H1 (cell line): ENCODE data around the gene MAJIN. TPM values are rescaled to one million over a fixed set of nuclear protein-coding genes. Genes with fewer than 3 reads are reported as not detected.

Source experiments
- CTCF ChIA-PET: fragments of 300-600 bp; sonication (Branson Sonifier 250); formaldehyde crosslinking; loops from one replicate; lab custom pipeline; 2021; ENCODE audit not compliant: partially characterized antibody; lab: Charles Lee
- POLR2A ChIA-PET: fragments of 300-600 bp; sonication (Branson Sonifier 250); formaldehyde crosslinking; loops from one replicate; lab custom pipeline; 2021; ENCODE audit warnings: inconsistent platforms; ENCODE audit not compliant: partially characterized antibody; lab: Charles Lee
- DNase-seq, 2 experiments: peaks; one replicate each; pipeline versions ENCODE4 v3.0.0 to v3.0.0-alpha.2; 2010 to 2022; ENCODE audit warnings: low spot score in 2 of 2, low read depth in 1 of 2, mixed read lengths in 1 of 2
- FAIRE-seq: peaks from 2 replicates; lab custom pipeline; 2011; peaks lifted over from hg19 to GRCh38; lab: Jason Lieb, UNC
- H2AFZ ChIP-seq: 2 replicates; pipeline ENCODE4 v1.8.1; 2012; ENCODE audit warnings: low read length, inconsistent platforms
- H2AK5ac ChIP-seq: 2 replicates; pipeline ENCODE4 v1.6.1; 2013; ENCODE audit warnings: low read depth, low read length
- H2BK120ac ChIP-seq: replicated peaks from 2 replicates; pipeline ENCODE3; 2013; ENCODE audit warnings: low read depth, low read length, inconsistent platforms
- H2BK12ac ChIP-seq: 2 replicates; pipeline ENCODE4 v1.6.1; 2013; ENCODE audit warnings: low read depth, low read length
- H2BK15ac ChIP-seq: 2 replicates; pipeline ENCODE4 v1.6.1; 2013; ENCODE audit warnings: low read length
- H2BK20ac ChIP-seq: 2 replicates; pipeline ENCODE4 v1.6.1; 2013; ENCODE audit warnings: low read length
- H2BK5ac ChIP-seq: 2 replicates; pipeline ENCODE4 v1.6.1; 2013; ENCODE audit warnings: low read depth, low read length
- H3K14ac ChIP-seq: 2 replicates; pipeline ENCODE4 v1.6.1; 2013; ENCODE audit warnings: inconsistent platforms; ENCODE audit not compliant: insufficient read length
- H3K18ac ChIP-seq: 2 replicates; pipeline ENCODE4 v1.6.1; 2013; ENCODE audit warnings: low read length; ENCODE audit errors: extremely low read depth
- H3K23ac ChIP-seq: 2 replicates; pipeline ENCODE4 v1.6.1; 2013; ENCODE audit warnings: inconsistent platforms; ENCODE audit not compliant: insufficient read length
- H3K23me2 ChIP-seq: 2 replicates; pipeline ENCODE4 v1.6.1; 2013; ENCODE audit warnings: low read depth, low read length
- H3K27ac ChIP-seq: 2 replicates; pipeline ENCODE4 v1.6.1; 2011; ENCODE audit warnings: low read depth, low read length, inconsistent platforms
- H3K27me3 ChIP-seq, 4 experiments: replicated peaks in 1 of 4; 1 replicate in 1 of 4; 2 replicates in 3 of 4; pipeline versions ENCODE4 v1.6.1 to v1.8.1; 2011 to 2013; ENCODE audit warnings: low read length in 3 of 4, mild to moderate bottlenecking in 3 of 4, inconsistent platforms in 2 of 4, mixed read lengths in 2 of 4, moderate library complexity in 1 of 4; ENCODE audit not compliant: control insufficient read depth in 3 of 4, insufficient read depth in 3 of 4; ENCODE audit errors: extremely low read depth in 1 of 4
- H3K36me3 ChIP-seq, 4 experiments: 2 replicates each; pipeline versions ENCODE4 v1.6.1 to v1.8.1; 2011 to 2013; ENCODE audit warnings: mild to moderate bottlenecking in 4 of 4, low read length in 3 of 4, moderate library complexity in 2 of 4, control low read depth in 1 of 4, inconsistent platforms in 1 of 4; ENCODE audit not compliant: insufficient read depth in 4 of 4, control insufficient read depth in 2 of 4
- H3K4ac ChIP-seq: replicated peaks from 2 replicates; pipeline ENCODE3; 2013; ENCODE audit warnings: low read length, low read depth, mixed read lengths, inconsistent platforms; ENCODE audit not compliant: insufficient read length
- H3K4me1 ChIP-seq, 4 experiments: replicated peaks in 1 of 4; 1 replicate in 1 of 4; 2 replicates in 3 of 4; pipeline versions ENCODE4 v1.6.1 to v1.8.1; 2011 to 2013; ENCODE audit warnings: low read length in 3 of 4, inconsistent platforms in 2 of 4, mixed read lengths in 1 of 4; ENCODE audit not compliant: insufficient read depth in 4 of 4, control insufficient read depth in 3 of 4
- H3K4me2 ChIP-seq, 2 experiments: 2 replicates each; pipeline versions ENCODE4 v1.6.1 to v1.8.1; 2011 to 2013; ENCODE audit warnings: low read depth in 2 of 2, low read length in 2 of 2, control low read depth in 1 of 2, inconsistent platforms in 1 of 2, mild to moderate bottlenecking in 1 of 2; ENCODE audit not compliant: insufficient read depth in 1 of 2
- H3K4me3 ChIP-seq, 4 experiments: fragments of 200-600, 300-600 bp in 1 of 4; sonication (generic), shearing (Covaris generic), sonication (Bioruptor Twin) in 1 of 4; 2 replicates each; pipeline versions ENCODE4 v1.5.1 to v1.8.1; 2011 to 2016; ENCODE audit warnings: low read length in 4 of 4, low read depth in 3 of 4, control low read depth in 2 of 4, inconsistent platforms in 2 of 4, mild to moderate bottlenecking in 2 of 4, mixed read lengths in 1 of 4, moderate library complexity in 1 of 4; ENCODE audit not compliant: insufficient read depth in 2 of 4; ENCODE audit errors: extremely low read depth in 1 of 4
- H3K56ac ChIP-seq: replicated peaks from 2 replicates; pipeline ENCODE3; 2013; ENCODE audit warnings: low read depth, mild to moderate bottlenecking, mixed read lengths, low read length, inconsistent platforms; ENCODE audit not compliant: insufficient read length
- H3K79me1 ChIP-seq: 2 replicates; pipeline ENCODE4 v1.6.1; 2013; ENCODE audit warnings: low read depth, low read length, control low read depth
- H3K79me2 ChIP-seq, 2 experiments: 2 replicates each; pipeline versions ENCODE4 v1.6.1 to v1.8.1; 2012 to 2013; ENCODE audit warnings: low read length in 2 of 2, mild to moderate bottlenecking in 2 of 2, inconsistent platforms in 1 of 2; ENCODE audit not compliant: insufficient read depth in 2 of 2, control insufficient read depth in 1 of 2
- H3K9ac ChIP-seq, 4 experiments: replicated peaks in 1 of 4; 1 replicate in 1 of 4; 2 replicates in 3 of 4; pipeline versions ENCODE4 v1.6.1 to v1.8.1; 2011 to 2013; ENCODE audit warnings: low read depth in 3 of 4, low read length in 3 of 4, control low read depth in 2 of 4, mild to moderate bottlenecking in 2 of 4, moderate library complexity in 2 of 4, inconsistent platforms in 1 of 4; ENCODE audit errors: extremely low read depth in 1 of 4
- H3K9me3 ChIP-seq, 2 experiments: 2 replicates each; pipeline versions ENCODE4 v1.6.1 to v1.8.1; 2012 to 2013; ENCODE audit warnings: mild to moderate bottlenecking in 2 of 2, moderate library complexity in 2 of 2, control low read depth in 1 of 2, inconsistent platforms in 1 of 2, low read depth in 1 of 2, low read length in 1 of 2, mixed read lengths in 1 of 2; ENCODE audit not compliant: insufficient read depth in 2 of 2
- H4K20me1 ChIP-seq, 2 experiments: replicated peaks in 1 of 2; 2 replicates each; pipeline versions ENCODE3 to v1.8.1; 2011 to 2013; ENCODE audit warnings: inconsistent platforms in 2 of 2, low read length in 2 of 2, mild to moderate bottlenecking in 1 of 2; ENCODE audit not compliant: insufficient read depth in 2 of 2, control insufficient read depth in 1 of 2
- H4K5ac ChIP-seq: 2 replicates; pipeline ENCODE4 v1.6.1; 2013; ENCODE audit warnings: low read length, low read depth, mixed read lengths, inconsistent platforms; ENCODE audit not compliant: insufficient read length
- H4K8ac ChIP-seq: 2 replicates; pipeline ENCODE4 v1.8.0; 2013; ENCODE audit warnings: mild to moderate bottlenecking, moderate library complexity, low read length, inconsistent platforms; ENCODE audit not compliant: insufficient read depth; ENCODE audit errors: extremely low read depth
- H4K91ac ChIP-seq: replicated peaks from 2 replicates; pipeline ENCODE3; 2013; ENCODE audit warnings: low read length, mixed read lengths, inconsistent platforms; ENCODE audit not compliant: insufficient read length
- BRCA1 ChIP-seq: IDR thresholded peaks from 2 replicates; pipeline ENCODE4 v1.6.1; 2012; ENCODE audit warnings: low read depth, low read length, improper control_type of control experiment
- CEBPB ChIP-seq: IDR thresholded peaks from 2 replicates; pipeline ENCODE4 v1.6.1; 2012; ENCODE audit warnings: low read depth, low read length
- CHD1 ChIP-seq: IDR thresholded peaks from 2 replicates; pipeline ENCODE4 v1.6.1; 2012; ENCODE audit warnings: low read depth, low read length, improper control_type of control experiment
- CTBP2 ChIP-seq: IDR thresholded peaks from 2 replicates; pipeline ENCODE4 v1.7.0; 2011; ENCODE audit warnings: borderline replicate concordance, mild to moderate bottlenecking, moderate library complexity, mixed read lengths, low read length; ENCODE audit not compliant: insufficient read depth, insufficient read length
- JUND ChIP-seq: IDR thresholded peaks from 2 replicates; pipeline ENCODE4 v1.6.1; 2011; ENCODE audit warnings: mild to moderate bottlenecking, improper control_type of control experiment, low read length
- MAFK ChIP-seq: IDR thresholded peaks from 2 replicates; pipeline ENCODE4 v1.6.1; 2012; ENCODE audit warnings: low read depth, mild to moderate bottlenecking, improper control_type of control experiment, low read length
- SIN3A ChIP-seq, 2 experiments: IDR thresholded peaks in 1 of 2; conservative IDR thresholded peaks in 1 of 2; 2 replicates each; pipeline ENCODE4 v1.6.1; 2011 to 2012; ENCODE audit warnings: low read length in 2 of 2, improper control_type of control experiment in 1 of 2, low read depth in 1 of 2, mild to moderate bottlenecking in 1 of 2
- TAF7 ChIP-seq: optimal IDR thresholded peaks from 2 replicates; pipeline ENCODE3; 2011; ENCODE audit warnings: low read depth, mild to moderate bottlenecking, inconsistent platforms, low read length, moderate library complexity, borderline replicate concordance
- WGBS, 2 experiments: shearing (Covaris generic) in 1 of 2; methylation state at CpG; one replicate each; pipeline versions ENCODE4 v1.1.6 to v1.1.7; 2013 to 2015; ENCODE audit warnings: low lambda C conversion rate in 2 of 2, mixed read lengths in 2 of 2, inconsistent platforms in 1 of 2, low coverage in 1 of 2, missing lambda C conversion rate in 1 of 2; ENCODE audit not compliant: insufficient replicate concordance in 2 of 2, insufficient coverage in 1 of 2, insufficient read length in 1 of 2; ENCODE audit errors: extremely low coverage in 1 of 2, missing lambda C conversion rate in 1 of 2; 5-methylcytosine and 5-hydroxymethylcytosine counted together
- polyA plus RNA-seq, 7 experiments: library from polyadenylated mRNA; depleted of rRNA in 3 of 7; stranded (reverse) in 5 of 7; unstranded in 2 of 7; fragments of >200 nt in 5 of 7; fragments of 200-250 nt in 2 of 7; gene quantifications; 1 replicate in 5 of 7; 2 replicates in 1 of 7; 4 replicates in 1 of 7; pipeline versions ENCODE4 v1.2.1 to v1.2.3, GENCODE V29; 2011 to 2013; ENCODE audit warnings: missing spikeins in 2 of 7, mixed read lengths in 2 of 7
- total RNA-seq: library from RNA; stranded (reverse); fragmentation: NEBNext Ultra II Directional; extraction: Animal tissue kit (Norgen Biotek cat#: 25700); gene quantifications from 2 replicates; pipeline ENCODE4 v1.2.1, GENCODE V29; 2021
- TF ChIP-seq, protein P1 (sequence below): IDR thresholded peaks from 2 replicates; pipeline ENCODE4 v1.6.1; 2012; ENCODE audit warnings: low read length, inconsistent platforms

MAJIN gene
- total and polyA plus RNA-seq, 2 of the 8 experiments (the other 6 are each of a cell fraction or from before 2014, with no cell fraction given) = not detected

DNA sequence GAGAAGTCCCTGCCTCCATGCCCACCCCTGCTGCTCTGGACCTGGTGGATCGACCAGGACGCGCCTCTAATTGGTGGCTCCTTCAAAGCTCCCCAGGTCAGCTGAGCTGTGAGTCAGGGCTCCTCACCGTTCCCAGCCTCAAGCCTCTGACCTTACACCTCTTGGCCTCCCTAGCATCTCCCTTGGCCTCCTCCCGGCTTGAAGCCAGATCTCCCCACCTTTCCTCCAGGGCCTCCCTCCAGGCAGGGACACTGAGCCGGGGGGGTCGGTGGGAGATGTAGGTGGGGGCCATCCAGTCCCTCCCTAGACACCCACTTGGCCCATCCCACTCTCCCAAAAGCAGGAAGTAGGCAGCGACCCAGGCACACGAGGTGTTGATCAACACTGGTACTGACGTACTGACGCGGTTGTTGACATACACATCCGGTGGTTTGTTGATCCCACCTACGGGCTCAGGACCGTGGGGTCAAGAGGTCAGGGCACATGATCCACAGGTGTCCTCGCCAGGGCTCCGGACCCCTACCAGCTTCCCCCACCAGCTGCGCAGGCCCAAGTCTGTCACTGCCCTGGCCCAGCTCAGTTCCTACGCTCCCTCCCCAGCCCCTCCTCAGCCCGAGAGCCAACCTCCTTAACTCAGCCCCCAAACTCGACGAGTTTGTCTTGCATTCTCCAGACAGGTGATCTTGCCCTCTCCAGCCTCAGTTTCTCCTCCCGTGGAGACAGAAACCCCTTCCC lies 55.7 kb downstream of the MAJIN start:
- Histone ChIP-seq H4K20me1 (peaks cover 0 to 2% of the 10 kb centered on the region in 2 experiments), H3K4me2 (peak overlapping the region; percentile 88 to 98), H2BK120ac (no peak overlapping the region), H2AFZ (no peak overlapping the region), H3K79me1 (0 out of 2 replicates have a peak, but pooled peaks cover 3% of the 10 kb centered on the region), H3K36me3 (peaks cover 3 to 5% (median 4%) of the 10 kb centered on the region in 4 experiments; a peak in 5 of 8 replicates), H3K9ac (peak overlapping the region in 3 of 4 experiments; percentile 82 to 90 (median 88); a peak in 6 of 7 replicates), H3K4ac (no peak overlapping the region), H3K4me1 (peaks cover 0 to 11% (median 4%) of the 10 kb centered on the region in 4 experiments; a peak in 5 of 7 replicates), H2BK5ac (peak overlapping the region; percentile 20; the same call in 1 of the 2 replicates), H4K5ac (no peak overlapping the region), H3K27ac (peak overlapping the region; percentile 45), H3K56ac (no peak overlapping the region), H3K4me3 (peak overlapping the region; percentile 74 to 97 (median 93)), H3K18ac (no peak overlapping the region), H2BK20ac (no peak overlapping the region), H3K23me2 (peaks cover 13% of the 10 kb centered on the region), H4K91ac (no peak overlapping the region), H4K8ac (peak overlapping the region; percentile 88; the same call in 1 of the 2 replicates), H3K23ac (no peak overlapping the region), H2AK5ac (peak overlapping the region; percentile 49; the same call in 1 of the 2 replicates), H3K27me3 (no peaks in the 10 kb centered on the region), H3K79me2 (no peaks in the 10 kb centered on the region), H3K9me3 (no peaks in the 10 kb centered on the region), H3K14ac (no peak overlapping the region), H2BK12ac (no peak overlapping the region), H2BK15ac (0 out of 2 replicates have a peak overlapping the region, but pooled peaks have one; percentile 61)
- POLR2A ChIA-PET = interaction anchor here (0.6 to 1.4 kb wide), 5 partner anchors 8 to 115 kb away, joined by 3 read pairs; partner anchors contain the start of genes MAJIN and PPP2R5B
- WGBS, 2 experiments = 27% methylated on average over 23 of the region's 23 CpGs; no CpG with 5 or more reads in 1 of the 2 experiments
- no peak for FAIRE-seq
- no peak for DNase-seq
- CTCF ChIA-PET = interaction anchor here (0.8 to 1.9 kb wide), 10 partner anchors 18 to 126 kb away, joined by 3 to 7 read pairs (median 4); partner anchors contain the start of gene ARL2
- no peak for TF ChIP-seq CEBPB
- TF ChIP-seq BRCA1 = no peak
- 0 out of 4 replicates have a peak, but pooled peaks of 1 of the 2 experiments have one; percentile 17 for TF ChIP-seq SIN3A (conservative IDR thresholded peaks at IDR 0.05 in 1 of 2, IDR thresholded peaks at IDR 0.05 in 1 of 2; ENCODE audit: low read depth in 1 of 2, low read length in 2 of 2)
- TF ChIP-seq, protein P1, sequence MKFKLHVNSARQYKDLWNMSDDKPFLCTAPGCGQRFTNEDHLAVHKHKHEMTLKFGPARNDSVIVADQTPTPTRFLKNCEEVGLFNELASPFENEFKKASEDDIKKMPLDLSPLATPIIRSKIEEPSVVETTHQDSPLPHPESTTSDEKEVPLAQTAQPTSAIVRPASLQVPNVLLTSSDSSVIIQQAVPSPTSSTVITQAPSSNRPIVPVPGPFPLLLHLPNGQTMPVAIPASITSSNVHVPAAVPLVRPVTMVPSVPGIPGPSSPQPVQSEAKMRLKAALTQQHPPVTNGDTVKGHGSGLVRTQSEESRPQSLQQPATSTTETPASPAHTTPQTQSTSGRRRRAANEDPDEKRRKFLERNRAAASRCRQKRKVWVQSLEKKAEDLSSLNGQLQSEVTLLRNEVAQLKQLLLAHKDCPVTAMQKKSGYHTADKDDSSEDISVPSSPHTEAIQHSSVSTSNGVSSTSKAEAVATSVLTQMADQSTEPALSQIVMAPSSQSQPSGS = no peak
- TF ChIP-seq JUND = no peak
- TF ChIP-seq MAFK = no peak
- no peak for TF ChIP-seq TAF7
- TF ChIP-seq CHD1 = no peak
- no peak for TF ChIP-seq CTBP2
